Measurements from ENCODE around the gene RELN. TPM values are rescaled to one million over a fixed set of nuclear protein-coding genes. Genes with fewer than 3 reads are reported as not detected.

The RELN gene
- total RNA-seq, 1 experiment from 2014 or later, result 0.02 TPM

DNA sequence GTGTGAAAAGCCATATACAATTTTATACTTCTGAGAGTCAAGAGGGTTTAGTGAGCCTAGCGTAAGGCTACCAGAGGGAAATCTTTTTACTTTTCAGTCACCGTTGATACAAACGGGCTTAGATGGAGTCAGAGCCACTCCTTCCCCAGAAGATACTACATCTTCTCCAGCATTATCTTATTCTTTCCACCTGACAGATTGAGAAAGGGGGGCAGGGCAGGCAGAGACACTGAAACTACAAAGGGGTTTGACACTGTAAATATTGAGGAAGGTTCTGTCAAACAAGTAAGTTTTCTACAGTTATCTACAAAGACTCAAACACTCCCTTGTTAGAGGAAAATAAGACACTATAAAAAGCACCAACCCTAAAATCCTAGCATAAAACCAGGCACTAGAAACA, 100.0 kb downstream of the RELN start:
- H4K8ac ChIP-seq (replicated peaks; ENCODE audit: insufficient read length, low read depth, low read length), result no peak overlapping the region
- no peak overlapping the region for H4K5ac ChIP-seq (ENCODE audit: insufficient read length, low read depth, low read length)
- H3T11ph ChIP-seq (ENCODE audit: low read length), result no peak overlapping the region
- no peak overlapping the region for H3K4ac ChIP-seq (ENCODE audit: low read depth, low read length)
- H3K4me1 ChIP-seq (ENCODE audit: insufficient read depth, low read length), result no peaks in the 10 kb centered on the region
- WGBS (ENCODE audit: extremely low coverage, insufficient read length, low lambda C conversion rate), result no CpG with 5 or more reads among the region's 3 CpGs
- Mint-ChIP-seq H3K4me3 (no peak overlapping the region), H3K27ac (no peak overlapping the region), H3K36me3 (ENCODE audit: insufficient read depth in 1 of 3, low read depth in 3 of 3) (no peaks in the 10 kb centered on the region), H3K27me3 (ENCODE audit: low read depth) (peaks cover 4% of the 10 kb centered on the region), H3K9me3 (no peaks in the 10 kb centered on the region), H3K4me1 (no peaks in the 10 kb centered on the region)
- no peak overlapping the region for H3K4me2 ChIP-seq (ENCODE audit: insufficient read depth, insufficient read length, low read length)
- H3K23me2 ChIP-seq (ENCODE audit: insufficient read length, low read depth, low read length, poor library complexity, severe bottlenecking), result no peaks in the 10 kb centered on the region
- no peaks in the 10 kb centered on the region for H3K79me1 ChIP-seq (ENCODE audit: insufficient read depth, low read depth, low read length, poor library complexity, severe bottlenecking)
- H3K9me3 ChIP-seq (ENCODE audit: control insufficient read depth, low read depth, low read length), result no peaks in the 10 kb centered on the region
- H2BK12ac ChIP-seq (ENCODE audit: insufficient read length, low read depth, low read length), result no peak overlapping the region
- H3K9ac ChIP-seq (ENCODE audit: extremely low read depth, insufficient read length, low read length), result no peak overlapping the region
- no peak overlapping the region for H3K56ac ChIP-seq (ENCODE audit: insufficient read length, low read depth, low read length)
- no peak overlapping the region for H3K23ac ChIP-seq (ENCODE audit: insufficient read length, low read depth, low read length)
- H3K14ac ChIP-seq (ENCODE audit: insufficient read depth, low read length), result no peak overlapping the region
- no peak overlapping the region for H3K27ac ChIP-seq (ENCODE audit: insufficient read length, low read depth, low read length)
- H2BK5ac ChIP-seq (ENCODE audit: insufficient read length, low read length), result no peak overlapping the region
- no peaks in the 10 kb centered on the region for H4K20me1 ChIP-seq (ENCODE audit: control insufficient read depth, insufficient read depth, insufficient read length)
- H3K18ac ChIP-seq (ENCODE audit: insufficient read length, low read depth, low read length), result no peak overlapping the region
- no peaks in the 10 kb centered on the region for H3K27me3 ChIP-seq (ENCODE audit: insufficient read depth, low read length)
- H2BK20ac ChIP-seq (ENCODE audit: low read depth, low read length, poor library complexity, severe bottlenecking), result no peak overlapping the region
- H2AFZ ChIP-seq (ENCODE audit: low read length), result no peak overlapping the region
- H2BK15ac ChIP-seq (ENCODE audit: low read depth, low read length), result no peak overlapping the region
- H2AK5ac ChIP-seq (ENCODE audit: insufficient read length, low read length), result no peak overlapping the region
- TF ChIP-seq, protein P1, sequence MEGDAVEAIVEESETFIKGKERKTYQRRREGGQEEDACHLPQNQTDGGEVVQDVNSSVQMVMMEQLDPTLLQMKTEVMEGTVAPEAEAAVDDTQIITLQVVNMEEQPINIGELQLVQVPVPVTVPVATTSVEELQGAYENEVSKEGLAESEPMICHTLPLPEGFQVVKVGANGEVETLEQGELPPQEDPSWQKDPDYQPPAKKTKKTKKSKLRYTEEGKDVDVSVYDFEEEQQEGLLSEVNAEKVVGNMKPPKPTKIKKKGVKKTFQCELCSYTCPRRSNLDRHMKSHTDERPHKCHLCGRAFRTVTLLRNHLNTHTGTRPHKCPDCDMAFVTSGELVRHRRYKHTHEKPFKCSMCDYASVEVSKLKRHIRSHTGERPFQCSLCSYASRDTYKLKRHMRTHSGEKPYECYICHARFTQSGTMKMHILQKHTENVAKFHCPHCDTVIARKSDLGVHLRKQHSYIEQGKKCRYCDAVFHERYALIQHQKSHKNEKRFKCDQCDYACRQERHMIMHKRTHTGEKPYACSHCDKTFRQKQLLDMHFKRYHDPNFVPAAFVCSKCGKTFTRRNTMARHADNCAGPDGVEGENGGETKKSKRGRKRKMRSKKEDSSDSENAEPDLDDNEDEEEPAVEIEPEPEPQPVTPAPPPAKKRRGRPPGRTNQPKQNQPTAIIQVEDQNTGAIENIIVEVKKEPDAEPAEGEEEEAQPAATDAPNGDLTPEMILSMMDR (conservative IDR thresholded peaks at IDR 0.05), result no peak
- H3K79me2 ChIP-seq (ENCODE audit: insufficient read depth, low read length), result no peaks in the 10 kb centered on the region
- H4K91ac ChIP-seq (ENCODE audit: insufficient read length, low read depth, low read length), result no peak overlapping the region
- no peak for DNase-seq
- H2BK120ac ChIP-seq (ENCODE audit: low read depth, low read length, poor library complexity, severe bottlenecking), result no peak overlapping the region

Measured in H9 (cell line).